ENCODE measurements around the gene OR10K1.

OR10K1 gene

DNA sequence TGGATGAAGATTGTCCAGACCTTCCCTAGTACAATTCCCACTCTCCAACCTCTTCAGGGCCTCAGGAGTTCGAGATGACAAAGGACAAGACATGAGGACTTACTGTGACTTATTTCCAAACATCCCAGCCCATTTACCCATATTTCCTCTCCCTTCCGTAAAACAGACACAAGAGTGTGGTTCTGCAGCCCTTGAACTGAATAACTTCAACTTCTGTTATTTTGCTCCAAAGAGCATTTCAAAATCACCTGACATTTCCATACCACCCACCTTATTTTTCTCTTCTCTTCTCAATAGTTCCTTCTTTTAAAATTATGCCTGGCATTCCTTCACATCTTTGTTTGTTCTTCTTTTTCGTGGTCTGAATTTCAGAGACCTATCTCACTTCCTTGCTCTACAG is 26.9 kb upstream of the OR10K1 start:
- Histone ChIP-seq H3K27ac (no peak overlapping the region), H3K4me3 (no peak overlapping the region)
- DNase-seq (ENCODE audit: low spot score): no peak
- TF ChIP-seq, protein P1, sequence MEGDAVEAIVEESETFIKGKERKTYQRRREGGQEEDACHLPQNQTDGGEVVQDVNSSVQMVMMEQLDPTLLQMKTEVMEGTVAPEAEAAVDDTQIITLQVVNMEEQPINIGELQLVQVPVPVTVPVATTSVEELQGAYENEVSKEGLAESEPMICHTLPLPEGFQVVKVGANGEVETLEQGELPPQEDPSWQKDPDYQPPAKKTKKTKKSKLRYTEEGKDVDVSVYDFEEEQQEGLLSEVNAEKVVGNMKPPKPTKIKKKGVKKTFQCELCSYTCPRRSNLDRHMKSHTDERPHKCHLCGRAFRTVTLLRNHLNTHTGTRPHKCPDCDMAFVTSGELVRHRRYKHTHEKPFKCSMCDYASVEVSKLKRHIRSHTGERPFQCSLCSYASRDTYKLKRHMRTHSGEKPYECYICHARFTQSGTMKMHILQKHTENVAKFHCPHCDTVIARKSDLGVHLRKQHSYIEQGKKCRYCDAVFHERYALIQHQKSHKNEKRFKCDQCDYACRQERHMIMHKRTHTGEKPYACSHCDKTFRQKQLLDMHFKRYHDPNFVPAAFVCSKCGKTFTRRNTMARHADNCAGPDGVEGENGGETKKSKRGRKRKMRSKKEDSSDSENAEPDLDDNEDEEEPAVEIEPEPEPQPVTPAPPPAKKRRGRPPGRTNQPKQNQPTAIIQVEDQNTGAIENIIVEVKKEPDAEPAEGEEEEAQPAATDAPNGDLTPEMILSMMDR (IDR thresholded peaks at IDR 0.05): no peak

DNA sequence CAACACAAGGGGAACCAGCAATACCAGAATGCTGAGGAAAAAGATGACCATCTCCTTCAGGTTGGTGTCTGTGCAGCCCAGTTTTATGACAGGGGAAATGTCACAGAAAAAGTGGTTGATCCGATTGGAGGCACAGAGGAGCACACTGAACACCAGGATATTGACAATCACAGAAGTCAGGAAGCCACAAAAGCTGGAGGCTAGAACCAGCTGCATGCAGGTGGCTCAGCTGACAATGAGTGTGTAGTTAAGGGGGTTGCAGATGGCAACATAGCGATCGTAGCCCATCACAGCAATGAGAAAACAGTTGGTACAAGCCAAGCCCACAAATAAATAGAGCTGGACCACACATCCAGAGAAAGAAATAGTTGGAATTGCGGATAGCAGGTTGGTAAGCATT is 16.3 kb upstream of the OR10K1 start:
- TF ChIP-seq, protein P1 (IDR thresholded peaks at IDR 0.05): no peak
- Histone ChIP-seq H3K4me3 (no peak overlapping the region), H3K27ac (no peak overlapping the region)
- DNase-seq (ENCODE audit: low spot score): no peak

DNA sequence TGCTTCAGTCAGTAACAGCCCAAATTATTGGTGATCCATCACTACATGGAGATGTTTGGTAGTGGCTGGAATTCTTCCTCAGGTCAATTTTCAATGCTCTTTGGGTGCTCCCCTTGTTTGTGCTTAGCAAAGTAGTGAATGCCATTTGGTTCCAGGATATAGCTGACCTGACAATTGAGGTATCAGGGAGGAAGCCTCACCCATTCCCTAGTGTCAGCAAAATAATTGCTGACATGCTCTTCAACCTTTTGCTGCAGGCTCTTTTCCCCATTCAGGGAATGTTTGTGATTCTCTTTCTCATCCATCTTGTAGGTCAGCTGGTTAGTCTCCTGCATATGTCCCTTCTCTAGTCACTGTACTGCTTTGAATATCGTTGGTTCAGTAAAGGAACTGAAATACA is 7.1 kb upstream of the OR10K1 start:
- Histone ChIP-seq H3K27ac (no peak overlapping the region), H3K4me3 (no peak overlapping the region)
- DNase-seq (ENCODE audit: low spot score): no peak
- TF ChIP-seq, protein P1 (IDR thresholded peaks at IDR 0.05): no peak

DNA sequence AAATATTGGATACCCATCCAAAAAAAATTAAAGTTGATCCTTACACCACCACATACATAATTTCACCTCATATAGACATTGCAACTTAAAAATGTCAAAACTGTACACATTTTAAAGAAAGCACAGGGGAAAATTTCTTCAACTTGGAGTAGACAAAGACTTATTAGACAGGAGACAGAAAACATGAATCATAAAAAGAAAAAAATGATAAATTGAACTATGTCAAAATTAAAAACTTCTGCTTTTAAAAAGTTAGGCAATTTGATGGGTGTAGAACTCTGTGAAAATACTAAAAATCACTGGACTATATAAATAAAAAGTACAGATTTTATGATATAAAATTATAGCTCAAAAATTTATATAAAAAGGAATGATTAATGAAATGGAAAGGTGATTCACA is 4.4 kb upstream of the OR10K1 start:
- TF ChIP-seq, protein P1 (IDR thresholded peaks at IDR 0.05): no peak
- no peak overlapping the region for H3K4me3 ChIP-seq
- no peak overlapping the region for H3K27ac ChIP-seq
- DNase-seq (ENCODE audit: low spot score): no peak

DNA sequence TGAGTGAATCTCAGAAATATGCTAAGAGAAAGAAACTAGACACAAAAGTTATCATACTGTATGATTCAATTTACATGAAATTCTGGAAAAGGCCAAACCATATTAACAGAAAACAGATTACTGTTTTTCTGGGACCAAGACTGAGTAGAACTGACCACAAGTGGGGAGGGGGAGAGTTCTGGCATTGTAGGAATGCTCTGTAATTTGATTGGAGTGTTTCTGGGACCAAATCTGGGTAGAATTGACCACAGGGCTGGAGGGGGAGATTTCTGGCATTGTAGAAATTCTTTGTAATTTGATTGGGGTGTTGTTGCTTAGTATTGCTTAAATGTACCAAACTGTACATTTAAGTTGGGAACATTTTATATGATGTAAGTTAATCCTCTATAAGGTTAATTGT is 3.4 kb upstream of the OR10K1 start:
- TF ChIP-seq, protein P1 (IDR thresholded peaks at IDR 0.05): no peak
- H3K4me3 ChIP-seq: no peak overlapping the region
- no peak for DNase-seq (ENCODE audit: low spot score)
- H3K27ac ChIP-seq: no peak overlapping the region

DNA sequence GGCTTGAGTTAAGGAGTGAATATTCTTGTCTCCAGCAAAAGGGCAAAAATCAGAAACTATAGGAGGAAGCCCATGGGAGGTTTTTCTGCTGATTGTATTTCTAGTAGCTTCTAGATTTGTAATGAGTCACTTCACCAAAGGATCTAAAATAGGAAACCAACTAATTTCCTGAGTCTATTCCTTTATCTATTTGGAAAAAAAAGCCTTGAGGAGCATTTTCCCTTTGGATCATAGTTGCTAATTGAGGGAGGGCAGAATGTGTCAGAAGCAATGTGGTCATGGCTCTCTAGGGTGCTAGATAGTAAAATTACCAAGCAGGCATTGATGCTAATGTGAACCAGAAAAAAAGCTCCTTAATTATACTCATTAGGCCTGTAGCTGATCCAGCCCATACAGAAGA is 10.3 kb downstream of the OR10K1 start, which contains the start of gene OR10R2:
TSS of gene OR10R2 (plus strand) at position 301 of the 400 bp plus-strand sequence. CDS start 106 bp downstream, outside the sequence.
- no peak for DNase-seq (ENCODE audit: low spot score)
- TF ChIP-seq, protein P1 (IDR thresholded peaks at IDR 0.05): no peak
- no peak within 1 kb of the TSS for H3K27ac ChIP-seq
- no peak within 1 kb of the TSS for H3K4me3 ChIP-seq

DNA sequence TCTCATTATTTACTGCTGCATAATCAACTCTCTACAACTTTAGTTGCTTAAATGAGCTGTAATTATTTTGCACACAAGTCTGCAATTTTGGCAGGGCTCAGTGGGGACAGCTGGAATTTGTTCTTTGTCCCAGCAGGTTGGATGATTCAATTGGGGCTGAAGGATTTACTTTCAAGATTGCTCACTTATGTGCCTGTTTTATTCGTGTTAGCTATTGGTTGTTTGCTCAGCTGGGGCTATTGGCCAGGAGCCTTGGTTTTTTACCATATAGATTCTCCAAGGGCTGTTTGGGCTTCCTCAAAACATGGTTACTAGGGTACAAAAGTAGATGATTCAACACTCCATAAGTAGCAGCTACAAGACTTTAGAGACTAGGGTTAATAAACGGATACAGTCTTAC is 23.8 kb downstream of the OR10K1 start:
- no peak for DNase-seq (ENCODE audit: low spot score)
- TF ChIP-seq, protein P1 (IDR thresholded peaks at IDR 0.05): no peak
- Histone ChIP-seq H3K4me3 (no peak overlapping the region), H3K27ac (no peak overlapping the region)

Measured in coronary artery (tissue), 2 donors.